SU-DHL-6 (cell line): Measurements from ENCODE around the gene JPH4.

ENCODE experiments used
- CTCF ChIP-seq: fragments of 200-600 bp; sonication (generic); IDR thresholded peaks from one replicate; pipeline ENCODE4 v1.5.1; 2017; ENCODE audit warnings: antibody characterized with exemption, mild to moderate bottlenecking, low read length, moderate library complexity; ENCODE audit not compliant: insufficient read depth, poor library complexity, severe bottlenecking
- EZH2phosphoT487 ChIP-seq: fragments of 200-600 bp; sonication (generic), shearing (Covaris generic); conservative IDR thresholded peaks from 2 replicates; pipeline ENCODE4 v1.6.1; 2018; ENCODE audit warnings: mild to moderate bottlenecking, antibody characterized with exemption, low read length, moderate library complexity, mixed read lengths

- no peak for TF ChIP-seq CTCF
- no peak for TF ChIP-seq EZH2phosphoT487
Observed at GRCh38 chr14:23550812-23551265, 27.8 kb downstream of the JPH4 start.
